ENCODE results near the gene FASLG.

FASLG gene

GRCh38 chr1:172661107-172661506 is 2.2 kb downstream of the FASLG start:
- TF ChIP-seq GATA2 (IDR thresholded peaks at IDR 0.05; ENCODE audit: low read depth, low read length) = no peak
- no peak for TF ChIP-seq GATA3 (IDR thresholded peaks at IDR 0.05; ENCODE audit: low read depth, low read length)

GRCh38 chr1:172662464-172663109 is 3.7 kb downstream of the FASLG start:
- TF ChIP-seq GATA2 (IDR thresholded peaks at IDR 0.05; ENCODE audit: low read depth, low read length) (no peak), GATA3 (IDR thresholded peaks at IDR 0.05; ENCODE audit: low read depth, low read length) (no peak)

GRCh38 chr1:172663732-172664131 is 4.8 kb downstream of the FASLG start:
- no peak for TF ChIP-seq GATA2 (IDR thresholded peaks at IDR 0.05; ENCODE audit: low read depth, low read length)
- no peak for TF ChIP-seq GATA3 (IDR thresholded peaks at IDR 0.05; ENCODE audit: low read depth, low read length)

- TF ChIP-seq GATA3 (IDR thresholded peaks at IDR 0.05; ENCODE audit: low read depth, low read length) = no peak
- no peak for TF ChIP-seq GATA2 (IDR thresholded peaks at IDR 0.05; ENCODE audit: low read depth, low read length)
Observed at GRCh38 chr1:172668097-172668496, 9.2 kb downstream of the FASLG start.

GRCh38 chr1:172669011-172669410 is 10.1 kb downstream of the FASLG start:
- TF ChIP-seq GATA3 (IDR thresholded peaks at IDR 0.05; ENCODE audit: low read depth, low read length) (no peak), GATA2 (IDR thresholded peaks at IDR 0.05; ENCODE audit: low read depth, low read length) (no peak)

- no peak for TF ChIP-seq GATA2 (IDR thresholded peaks at IDR 0.05; ENCODE audit: low read depth, low read length)
- TF ChIP-seq GATA3 (IDR thresholded peaks at IDR 0.05; ENCODE audit: low read depth, low read length) = no peak
Observed at GRCh38 chr1:172670316-172670715, 11.4 kb downstream of the FASLG start.

GRCh38 chr1:172670791-172671190 is 11.9 kb downstream of the FASLG start:
- TF ChIP-seq GATA2 (IDR thresholded peaks at IDR 0.05; ENCODE audit: low read depth, low read length) = no peak
- no peak for TF ChIP-seq GATA3 (IDR thresholded peaks at IDR 0.05; ENCODE audit: low read depth, low read length)

GRCh38 chr1:172671591-172671990 is 12.7 kb downstream of the FASLG start:
- TF ChIP-seq GATA3 (IDR thresholded peaks at IDR 0.05; ENCODE audit: low read depth, low read length) (no peak), GATA2 (IDR thresholded peaks at IDR 0.05; ENCODE audit: low read depth, low read length) (no peak)

GRCh38 chr1:172672720-172673119 is 13.8 kb downstream of the FASLG start:
- no peak for TF ChIP-seq GATA3 (IDR thresholded peaks at IDR 0.05; ENCODE audit: low read depth, low read length)
- no peak for TF ChIP-seq GATA2 (IDR thresholded peaks at IDR 0.05; ENCODE audit: low read depth, low read length)

- TF ChIP-seq GATA3 (IDR thresholded peaks at IDR 0.05; ENCODE audit: low read depth, low read length) = no peak
- no peak for TF ChIP-seq GATA2 (IDR thresholded peaks at IDR 0.05; ENCODE audit: low read depth, low read length)
Observed at GRCh38 chr1:172673761-172674160, 14.9 kb downstream of the FASLG start.

GRCh38 chr1:172674831-172675613 is 16.1 kb downstream of the FASLG start:
- no peak for TF ChIP-seq GATA3 (IDR thresholded peaks at IDR 0.05; ENCODE audit: low read depth, low read length)
- TF ChIP-seq GATA2 (IDR thresholded peaks at IDR 0.05; ENCODE audit: low read depth, low read length) = no peak; the same call in 1 of the 2 replicates

- TF ChIP-seq GATA2 (IDR thresholded peaks at IDR 0.05; ENCODE audit: low read depth, low read length) (peak; percentile 59), GATA3 (IDR thresholded peaks at IDR 0.05; ENCODE audit: low read depth, low read length) (no peak)
Observed at GRCh38 chr1:172679000-172679772, 20.3 kb downstream of the FASLG start.

GRCh38 chr1:172680244-172680643 is 21.3 kb downstream of the FASLG start:
- TF ChIP-seq GATA3 (IDR thresholded peaks at IDR 0.05; ENCODE audit: low read depth, low read length) = no peak
- TF ChIP-seq GATA2 (IDR thresholded peaks at IDR 0.05; ENCODE audit: low read depth, low read length) = no peak

GRCh38 chr1:172680733-172681275 is 21.9 kb downstream of the FASLG start:
- TF ChIP-seq GATA2 (IDR thresholded peaks at IDR 0.05; ENCODE audit: low read depth, low read length) (no peak), GATA3 (IDR thresholded peaks at IDR 0.05; ENCODE audit: low read depth, low read length) (no peak)
